ENCODE measurements around the gene GARRE1. TPM values are rescaled to one million over a fixed set of nuclear protein-coding genes. Genes with fewer than 3 reads are reported as not detected.

The GARRE1 gene
- total and polyA plus RNA-seq, 4 donors, result 4.0 to 13.7 (median 9.0) TPM

DNA sequence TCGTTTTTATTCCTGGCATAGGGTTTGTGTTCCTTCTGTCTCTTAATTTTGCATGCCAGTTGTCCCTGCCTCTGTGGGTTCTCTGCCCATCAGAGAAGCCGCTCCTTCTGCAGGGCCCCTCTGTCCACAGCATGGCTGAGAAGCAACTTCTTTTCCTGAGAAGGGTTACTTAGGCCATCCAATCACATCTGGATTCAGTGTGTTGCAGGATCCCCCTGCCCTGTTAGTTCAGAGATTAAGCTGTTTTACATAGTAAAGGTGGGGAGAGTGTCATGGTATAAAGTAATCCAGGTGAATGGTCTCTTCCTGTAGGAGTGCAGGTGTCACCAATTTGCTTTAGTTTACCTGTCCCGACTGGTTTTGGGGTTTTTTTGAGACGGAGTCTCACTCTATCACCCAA lies 22.9 kb upstream of the GARRE1 start:
- H3K27me3 ChIP-seq (ENCODE audit: control insufficient read depth in 4 of 4, insufficient read depth in 4 of 4, low read length in 3 of 4), result no peaks in the 10 kb centered on the region
- H3K4me1 ChIP-seq (ENCODE audit: control insufficient read depth in 4 of 4, insufficient read depth in 4 of 4, low read length in 3 of 4), result peaks cover 0 to 4% (median 1%) of the 10 kb centered on the region in 4 donors
- H3K4me3 ChIP-seq (ENCODE audit: low read depth in 1 of 3, low read length in 3 of 3), result no peak overlapping the region
- no peaks in the 10 kb centered on the region for H3K9me3 ChIP-seq (ENCODE audit: control insufficient read depth in 4 of 4, low read length in 3 of 4)
- peaks cover 3 to 30% (median 26%) of the 10 kb centered on the region in 4 donors for H3K36me3 ChIP-seq (ENCODE audit: control insufficient read depth in 4 of 4, insufficient read depth in 3 of 4, low read depth in 1 of 4, low read length in 3 of 4)
- DNase-seq (ENCODE audit: low spot score), result no peak
- no peak overlapping the region for H3K9ac ChIP-seq (ENCODE audit: low read depth in 1 of 2, low read length in 2 of 2)
- 92% methylated on average over 4 of the region's 4 CpGs for WGBS
- no peak overlapping the region for H3K27ac ChIP-seq (ENCODE audit: low read depth in 1 of 2, low read length in 2 of 2)
- TF ChIP-seq RXRA (IDR thresholded peaks at IDR 0.05) (no peak), HNF4G (IDR thresholded peaks at IDR 0.05) (no peak), RAD21 (IDR thresholded peaks at IDR 0.05) (no peak), HNF4A (conservative IDR thresholded peaks at IDR 0.05) (no peak), CTCF (IDR thresholded peaks at IDR 0.05; ENCODE audit: low read depth, low read length, missing input control) (no peak), FOXA2 (IDR thresholded peaks at IDR 0.05) (no peak), JUND (IDR thresholded peaks at IDR 0.05) (no peak), EGR1 (IDR thresholded peaks at IDR 0.05; ENCODE audit: low read depth in 2 of 2) (no peak), SP1 (IDR thresholded peaks at IDR 0.05) (no peak), NR2F2 (IDR thresholded peaks at IDR 0.05) (no peak), YY1 (IDR thresholded peaks at IDR 0.05) (no peak), FOXA1 (IDR thresholded peaks at IDR 0.05) (no peak), GABPA (IDR thresholded peaks at IDR 0.05 in 1 of 2, conservative IDR thresholded peaks at IDR 0.05 in 1 of 2) (no peak), TAF1 (conservative IDR thresholded peaks at IDR 0.05) (no peak), ZBTB33 (IDR thresholded peaks at IDR 0.05) (no peak), MAX (IDR thresholded peaks at IDR 0.05) (no peak), REST (IDR thresholded peaks at IDR 0.05) (no peak)
- TF ChIP-seq, protein P1, sequence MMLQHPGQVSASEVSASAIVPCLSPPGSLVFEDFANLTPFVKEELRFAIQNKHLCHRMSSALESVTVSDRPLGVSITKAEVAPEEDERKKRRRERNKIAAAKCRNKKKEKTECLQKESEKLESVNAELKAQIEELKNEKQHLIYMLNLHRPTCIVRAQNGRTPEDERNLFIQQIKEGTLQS (IDR thresholded peaks at IDR 0.05), result no peak
